Fibroblast of mammary gland (primary cell): ENCODE results near the gene PARVG.

Experiments
- DNase-seq: peaks from one replicate; pipeline ENCODE4 v3.0.0-alpha.2; 2010; ENCODE audit warnings: low read depth
- H3K4me3 ChIP-seq: 2 replicates; pipeline ENCODE4 v1.5.1; 2011; ENCODE audit warnings: low read depth, mild to moderate bottlenecking, low read length, moderate library complexity; ENCODE audit not compliant: control insufficient read depth
- TF ChIP-seq, protein P1 (sequence below): conservative IDR thresholded peaks from 2 replicates; pipeline ENCODE4 v1.5.1; 2011; ENCODE audit warnings: low read depth, low read length, inconsistent platforms; ENCODE audit not compliant: control insufficient read depth, insufficient read depth

The PARVG gene

DNA sequence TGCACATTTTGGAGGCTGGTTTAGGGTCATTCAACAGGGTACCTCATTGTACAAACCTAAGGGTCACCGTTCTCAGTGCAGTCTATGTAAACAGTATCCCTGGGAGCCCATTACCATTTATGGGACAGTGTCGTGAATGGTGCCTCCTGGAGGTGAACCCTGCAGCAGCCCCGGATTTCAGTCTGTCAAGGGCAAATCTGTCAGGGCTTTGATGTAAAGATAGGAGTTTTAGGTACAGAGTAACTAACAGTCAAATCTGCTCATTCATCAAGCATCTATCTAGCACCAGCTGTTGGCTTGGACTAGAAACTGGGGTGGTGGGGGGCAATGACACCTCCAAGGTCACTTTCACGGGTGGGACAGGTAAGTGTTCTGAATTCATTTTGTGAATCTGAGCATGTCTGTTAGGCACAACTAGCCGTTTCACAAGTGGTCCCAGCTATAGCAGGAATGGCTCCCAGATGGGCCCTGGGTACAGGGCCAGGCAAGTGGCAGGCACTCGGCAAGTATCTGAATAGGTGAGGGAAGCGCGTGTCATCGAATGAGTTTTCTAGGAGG, 63.6 kb downstream of the PARVG start:
- DNase-seq, result no peak
- H3K4me3 ChIP-seq, result no peak overlapping the region
- TF ChIP-seq, protein P1, sequence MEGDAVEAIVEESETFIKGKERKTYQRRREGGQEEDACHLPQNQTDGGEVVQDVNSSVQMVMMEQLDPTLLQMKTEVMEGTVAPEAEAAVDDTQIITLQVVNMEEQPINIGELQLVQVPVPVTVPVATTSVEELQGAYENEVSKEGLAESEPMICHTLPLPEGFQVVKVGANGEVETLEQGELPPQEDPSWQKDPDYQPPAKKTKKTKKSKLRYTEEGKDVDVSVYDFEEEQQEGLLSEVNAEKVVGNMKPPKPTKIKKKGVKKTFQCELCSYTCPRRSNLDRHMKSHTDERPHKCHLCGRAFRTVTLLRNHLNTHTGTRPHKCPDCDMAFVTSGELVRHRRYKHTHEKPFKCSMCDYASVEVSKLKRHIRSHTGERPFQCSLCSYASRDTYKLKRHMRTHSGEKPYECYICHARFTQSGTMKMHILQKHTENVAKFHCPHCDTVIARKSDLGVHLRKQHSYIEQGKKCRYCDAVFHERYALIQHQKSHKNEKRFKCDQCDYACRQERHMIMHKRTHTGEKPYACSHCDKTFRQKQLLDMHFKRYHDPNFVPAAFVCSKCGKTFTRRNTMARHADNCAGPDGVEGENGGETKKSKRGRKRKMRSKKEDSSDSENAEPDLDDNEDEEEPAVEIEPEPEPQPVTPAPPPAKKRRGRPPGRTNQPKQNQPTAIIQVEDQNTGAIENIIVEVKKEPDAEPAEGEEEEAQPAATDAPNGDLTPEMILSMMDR, result no peak

- no peak for DNase-seq
- no peak overlapping the region for H3K4me3 ChIP-seq
- TF ChIP-seq, protein P1, result no peak
Observed at GRCh38 chr22:44245438-44245837, 64.7 kb downstream of the PARVG start.

DNA sequence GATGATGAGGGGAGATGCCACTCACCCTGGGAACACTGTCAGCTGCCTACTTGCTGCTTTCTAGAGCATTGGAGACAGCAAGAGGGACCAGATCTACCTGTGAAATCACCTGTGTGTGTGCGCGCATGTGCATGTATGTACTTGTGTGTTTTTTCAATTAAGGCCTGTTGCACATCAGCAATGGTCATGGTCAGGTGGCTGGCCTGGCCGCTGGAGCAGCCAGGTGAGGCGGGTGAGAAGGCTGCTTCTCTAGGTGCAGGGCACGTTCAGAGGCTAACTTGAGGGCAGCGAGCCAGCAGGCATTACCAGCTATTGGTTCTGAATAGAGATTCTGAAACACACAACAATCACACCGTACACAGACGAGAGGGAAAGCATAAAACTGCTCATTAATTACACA, 65.1 kb downstream of the PARVG start:
- TF ChIP-seq, protein P1, result no peak
- DNase-seq, result no peak
- H3K4me3 ChIP-seq, result no peak overlapping the region

DNA sequence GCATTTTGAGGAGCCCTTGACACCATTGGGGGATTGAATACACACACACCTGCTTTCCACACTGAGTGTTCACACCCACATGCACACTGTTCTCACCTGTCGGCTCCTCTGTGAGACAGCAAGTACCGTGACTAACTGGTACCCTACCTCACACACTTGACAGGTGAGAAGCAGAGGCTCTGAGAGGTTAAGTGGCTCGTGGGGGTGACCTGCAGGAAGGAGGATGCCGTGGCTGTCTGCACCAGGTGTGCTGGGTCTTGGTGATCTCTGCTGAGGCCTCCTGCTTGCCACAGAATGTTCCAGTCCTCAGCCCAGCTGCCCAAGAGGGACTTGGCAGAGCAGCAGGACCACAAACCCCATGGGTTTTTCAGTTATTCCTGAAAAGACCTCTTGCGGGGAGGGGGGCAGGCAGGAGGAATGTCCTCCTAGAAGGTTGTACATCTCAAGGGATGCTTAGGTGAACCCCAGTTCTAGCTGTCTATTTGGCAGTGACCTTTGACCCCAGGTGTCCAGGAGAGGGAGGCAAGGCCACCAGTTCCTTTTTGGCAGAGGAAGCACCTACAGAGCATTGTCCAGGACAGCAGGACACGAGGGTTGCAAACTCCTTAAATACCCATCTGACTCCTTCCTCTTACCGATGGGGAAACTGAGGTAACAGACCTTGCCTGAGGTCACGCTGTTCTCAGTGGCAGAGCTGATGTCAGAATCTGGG, 66.0 kb downstream of the PARVG start:
- TF ChIP-seq, protein P1, result no peak
- no peak overlapping the region for H3K4me3 ChIP-seq
- DNase-seq, result no peak

DNA sequence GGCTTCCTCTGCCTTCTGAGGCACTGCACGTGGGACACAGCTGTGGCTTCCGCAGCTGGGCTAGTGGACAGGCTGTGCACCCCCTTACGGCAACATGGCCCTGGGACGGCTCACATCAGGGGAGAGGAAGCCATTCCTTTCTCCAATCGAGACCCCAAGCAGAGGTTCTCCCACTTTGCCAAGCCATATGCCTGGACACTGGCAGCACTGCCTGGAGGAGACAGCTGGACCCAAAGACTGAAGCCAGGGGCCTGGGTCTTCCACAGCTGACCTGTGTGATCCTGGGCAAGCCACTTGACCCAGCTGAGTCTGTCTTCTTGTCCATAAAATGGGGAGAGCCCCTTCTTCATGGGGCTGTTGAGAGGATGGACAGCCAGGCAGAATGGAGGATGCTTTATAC, 66.6 kb downstream of the PARVG start:
- no peak for DNase-seq
- TF ChIP-seq, protein P1, result no peak
- H3K4me3 ChIP-seq, result no peak overlapping the region

DNA sequence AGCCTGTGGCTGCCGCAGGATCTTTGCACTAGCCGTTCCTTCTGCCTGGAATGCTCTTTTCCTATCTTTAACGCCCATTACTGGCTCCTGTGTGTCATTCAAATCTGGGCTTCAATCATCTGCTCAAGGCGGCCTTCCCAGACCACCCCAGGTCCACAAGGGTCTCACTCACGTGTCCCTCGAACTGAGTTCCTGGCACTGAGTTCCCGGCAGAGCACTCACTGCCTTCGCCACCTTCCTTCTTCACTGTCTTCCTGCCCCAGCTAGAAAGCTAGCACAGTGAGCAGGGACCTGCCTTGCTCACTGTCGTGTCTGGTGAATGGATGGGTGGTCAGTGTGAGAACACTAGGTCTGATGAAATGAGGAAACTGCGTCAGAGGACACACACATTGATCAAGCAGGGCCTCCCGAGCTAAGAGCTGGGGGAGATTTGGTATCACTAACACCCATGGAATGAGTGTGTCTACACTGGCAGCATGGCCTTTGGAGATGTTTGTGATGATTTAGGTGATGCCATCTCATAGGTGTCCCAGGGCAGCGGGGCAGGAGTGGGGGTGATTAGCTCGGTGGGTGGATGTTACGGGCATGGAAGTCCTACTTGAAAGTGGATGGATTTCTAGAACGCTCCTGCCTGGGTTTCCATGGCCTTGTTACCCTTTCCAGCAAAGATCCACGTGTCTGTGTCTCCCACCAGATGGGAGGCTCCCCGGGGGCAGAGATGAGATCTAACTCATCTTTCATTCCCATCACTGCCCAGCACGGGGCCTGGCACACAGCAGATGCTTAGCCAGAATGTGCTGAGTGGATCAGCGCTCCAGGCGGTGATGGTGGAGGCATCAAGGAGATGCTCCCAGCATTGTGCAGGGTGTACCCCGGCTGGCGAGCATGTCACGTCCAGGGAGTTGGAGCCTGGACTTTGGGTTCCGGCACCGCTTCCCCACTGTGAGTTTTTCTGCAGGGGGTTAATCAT, 67.5 kb downstream of the PARVG start:
- DNase-seq, result no peak
- TF ChIP-seq, protein P1, result no peak
- no peak overlapping the region for H3K4me3 ChIP-seq
